Activated CD4-positive, alpha-beta T cell treated with anti-CD3 and anti-CD28 coated beads, Interleukin-2, amount 10 ng/mL, durations not matched to agents 7 days and 5 days (primary cell): ENCODE measurements around the gene SAMD4A. TPM values are rescaled to one million over a fixed set of nuclear protein-coding genes. Genes with fewer than 3 reads are reported as not detected.
A peak's percentile ranks its signal among the peaks of the same experiment; 100 is the strongest.
"Not testable (repeated sequence)": the region's sequence is repeated elsewhere in the genome, so short reads cannot be mapped to it uniquely, and the experiment has no call there.

Experiments
- CTCF ChIA-PET: fragments of 350-600 bp; sonication (Branson Sonifier 250); formaldehyde crosslinking; loops from one replicate; lab custom pipeline; 2021; ENCODE audit warnings: antibody characterized with exemption; lab: Charles Lee
- POLR2A ChIA-PET: fragments of 350-600 bp; sonication (Branson Sonifier 250); formaldehyde crosslinking; loops from one replicate; lab custom pipeline; 2021; ENCODE audit warnings: antibody characterized with exemption; lab: Charles Lee
- DNase-seq: peaks from one replicate; pipeline ENCODE4 v3.0.0-alpha.2; 2020
- H3K27ac Mint-ChIP-seq: one replicate; pipeline ENCODE4 v1.8.0; 2021; ENCODE audit warnings: mild to moderate bottlenecking, moderate library complexity, mixed read lengths
- H3K27me3 Mint-ChIP-seq: one replicate; pipeline ENCODE4 v1.8.0; 2021; ENCODE audit warnings: mixed read lengths
- H3K36me3 Mint-ChIP-seq: one replicate; pipeline ENCODE4 v1.8.0; 2021; ENCODE audit warnings: low read depth, mixed read lengths
- H3K4me1 Mint-ChIP-seq: one replicate; pipeline ENCODE4 v1.8.0; 2021; ENCODE audit warnings: mixed read lengths
- H3K4me3 Mint-ChIP-seq: one replicate; pipeline ENCODE4 v1.8.0; 2021; ENCODE audit warnings: mild to moderate bottlenecking, moderate library complexity, mixed read lengths
- H3K9me3 Mint-ChIP-seq: one replicate; pipeline ENCODE4 v1.8.0; 2021; ENCODE audit warnings: mixed read lengths
- total RNA-seq, 2 experiments: library from RNA; stranded (reverse); gene quantifications; one replicate each; pipeline ENCODE4 v1.2.3, GENCODE V29; 2021

The SAMD4A gene
- total RNA-seq, 2 experiments from 2014 or later = 0.54 to 0.62 TPM

DNA sequence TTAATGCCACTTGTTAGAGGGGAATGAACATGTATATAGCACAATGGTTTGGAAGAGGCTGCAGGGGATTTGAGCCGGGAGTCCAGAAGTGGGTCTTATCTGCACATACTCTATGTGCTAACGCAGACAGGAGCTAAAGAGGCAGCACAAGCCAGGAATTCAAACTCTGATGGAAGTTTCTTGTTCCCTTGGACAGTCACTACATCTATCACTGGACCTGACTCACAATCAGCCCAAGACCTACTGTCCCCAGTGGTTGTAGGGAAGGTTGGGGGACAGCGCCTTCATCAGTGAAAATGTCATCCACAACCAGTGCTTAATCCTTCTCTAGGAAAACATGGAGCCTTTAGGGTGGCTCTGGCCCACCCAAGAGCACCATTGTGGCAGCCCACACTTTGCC lies 227.9 kb downstream of the SAMD4A start:
- no peak for DNase-seq
- peaks cover 5% of the 10 kb centered on the region for H3K27me3 Mint-ChIP-seq
- no peaks in the 10 kb centered on the region for H3K4me1 Mint-ChIP-seq
- H3K4me3 Mint-ChIP-seq = no peak overlapping the region
- H3K36me3 Mint-ChIP-seq = no peaks in the 10 kb centered on the region
- no peaks in the 10 kb centered on the region for H3K9me3 Mint-ChIP-seq
- no peak overlapping the region for H3K27ac Mint-ChIP-seq
- CTCF ChIA-PET = interaction anchor here (1.4 to 2.9 kb wide), 3 partner anchors 12 to 21 kb away, joined by 3 to 16 read pairs (median 6); no protein-coding TSS in a partner anchor
- POLR2A ChIA-PET = no interaction called here

DNA sequence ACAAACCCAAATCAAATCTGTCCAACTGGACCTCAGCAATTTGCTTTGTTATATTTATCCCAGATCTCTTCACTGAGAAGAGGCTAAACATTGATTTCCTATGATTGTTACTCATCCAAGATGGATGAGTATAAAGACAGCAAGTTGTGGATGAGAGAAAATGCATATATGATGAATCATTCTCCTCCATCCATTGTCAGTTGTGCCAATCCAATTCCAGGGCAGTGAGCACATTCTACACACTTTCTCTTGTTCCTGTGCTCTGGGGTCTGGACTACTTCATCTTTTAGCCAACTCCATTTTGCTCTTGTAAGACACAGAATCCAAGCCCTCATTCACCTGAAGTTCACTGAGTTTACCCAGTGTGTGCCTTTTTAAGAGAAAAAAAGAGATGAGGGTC lies 230.0 kb downstream of the SAMD4A start:
- CTCF ChIA-PET = interaction anchor here (0.6 to 1.3 kb wide), 3 partner anchors 9 to 23 kb away, joined by 3 to 7 read pairs (median 5); no protein-coding TSS in a partner anchor
- DNase-seq = no peak
- H3K27me3 Mint-ChIP-seq = peaks cover 23% of the 10 kb centered on the region
- H3K36me3 Mint-ChIP-seq = no peaks in the 10 kb centered on the region
- H3K4me1 Mint-ChIP-seq = no peaks in the 10 kb centered on the region
- H3K9me3 Mint-ChIP-seq = no peaks in the 10 kb centered on the region
- no peak overlapping the region for H3K27ac Mint-ChIP-seq
- no peak overlapping the region for H3K4me3 Mint-ChIP-seq
- POLR2A ChIA-PET = no interaction called here

DNA sequence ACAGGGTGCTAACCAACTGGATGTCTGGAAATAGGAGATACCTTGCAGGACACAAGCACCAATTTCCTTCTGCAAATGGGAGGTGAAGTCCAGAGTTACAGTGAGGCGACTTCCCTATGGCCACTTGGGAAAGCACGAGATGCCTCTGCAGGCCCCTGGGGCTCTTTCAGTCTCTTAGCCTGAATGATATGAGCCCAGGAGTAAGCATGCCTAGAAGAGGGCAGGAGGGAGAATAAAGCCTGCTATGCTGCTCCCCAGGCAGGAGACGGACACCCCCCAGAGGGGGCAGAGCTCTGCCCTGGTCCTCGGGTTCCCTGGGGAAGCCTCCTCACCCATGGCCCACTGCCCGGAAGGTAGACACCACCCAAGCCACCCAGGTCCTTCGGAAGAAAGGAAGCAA lies 230.6 kb downstream of the SAMD4A start:
- no peaks in the 10 kb centered on the region for H3K9me3 Mint-ChIP-seq
- H3K4me1 Mint-ChIP-seq = no peaks in the 10 kb centered on the region
- peaks cover 26% of the 10 kb centered on the region for H3K27me3 Mint-ChIP-seq
- no peak overlapping the region for H3K4me3 Mint-ChIP-seq
- CTCF ChIA-PET = interaction anchor here (0.6 kb wide), 1 partner anchor 18 kb away, joined by 5 read pairs; no protein-coding TSS in a partner anchor
- no peak overlapping the region for H3K27ac Mint-ChIP-seq
- no peaks in the 10 kb centered on the region for H3K36me3 Mint-ChIP-seq
- POLR2A ChIA-PET = no interaction called here
- DNase-seq = no peak

DNA sequence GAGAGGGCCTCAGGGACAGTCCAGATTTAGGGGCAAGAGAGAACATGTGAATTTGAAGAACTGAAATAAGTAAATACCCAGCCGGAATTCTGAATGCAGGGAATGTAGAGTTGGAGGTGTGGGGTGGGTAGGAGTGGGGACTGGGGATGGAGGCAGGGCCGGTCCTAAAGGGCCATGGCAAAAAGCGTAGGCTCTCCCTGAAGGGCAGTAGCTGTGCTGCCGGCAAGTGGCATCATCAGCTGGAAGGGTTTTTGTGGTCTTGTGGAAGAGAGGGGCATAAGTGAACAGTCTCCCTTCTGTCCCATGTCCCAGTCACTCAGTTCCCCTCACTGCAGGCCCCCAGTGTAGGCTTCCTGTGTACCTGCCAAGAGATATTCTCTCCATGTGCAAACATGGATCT lies 231.1 kb downstream of the SAMD4A start:
- Mint-ChIP-seq H3K27me3 (peaks cover 26% of the 10 kb centered on the region), H3K9me3 (no peaks in the 10 kb centered on the region), H3K4me1 (no peaks in the 10 kb centered on the region), H3K4me3 (no peak overlapping the region), H3K36me3 (no peaks in the 10 kb centered on the region), H3K27ac (no peak overlapping the region)
- ChIA-PET POLR2A (no interaction called here), CTCF (no interaction called here)
- DNase-seq = no peak

DNA sequence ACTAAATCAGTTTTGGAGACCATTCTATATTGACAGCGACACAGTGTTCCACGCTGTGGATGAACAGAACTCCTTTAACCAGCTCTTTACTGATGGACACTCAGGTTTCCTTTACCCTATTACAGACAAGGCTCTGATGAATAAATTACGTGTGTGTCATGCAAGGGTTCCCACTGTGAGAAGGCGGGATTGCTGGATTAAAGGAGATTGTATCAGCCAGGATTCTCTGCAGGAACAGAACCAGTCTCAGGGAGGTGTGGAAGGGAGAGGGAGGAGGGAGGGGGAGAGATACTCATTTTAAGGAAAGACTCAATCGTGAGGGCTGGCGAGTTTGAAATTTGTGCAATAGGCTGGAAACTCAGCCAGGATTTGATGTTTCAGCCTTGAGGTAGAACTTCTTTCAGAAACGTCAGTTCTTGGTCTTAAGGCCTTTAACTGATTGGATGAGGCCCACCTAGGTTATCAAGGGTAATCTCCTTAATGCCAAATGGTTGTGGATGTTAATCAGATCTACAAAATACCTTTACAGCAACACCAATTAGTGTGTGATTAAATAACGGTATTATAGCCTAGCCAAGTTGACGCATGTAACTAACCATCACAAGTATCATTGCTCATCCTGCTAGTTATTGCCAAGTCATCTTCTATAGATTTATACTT lies 231.7 kb downstream of the SAMD4A start:
- H3K27me3 Mint-ChIP-seq = peaks cover 26% of the 10 kb centered on the region
- no peaks in the 10 kb centered on the region for H3K36me3 Mint-ChIP-seq
- H3K27ac Mint-ChIP-seq = no peak overlapping the region
- no peak for DNase-seq
- H3K9me3 Mint-ChIP-seq = no peaks in the 10 kb centered on the region
- H3K4me1 Mint-ChIP-seq = no peaks in the 10 kb centered on the region
- ChIA-PET POLR2A (no interaction called here), CTCF (no interaction called here)
- H3K4me3 Mint-ChIP-seq = no peak overlapping the region

DNA sequence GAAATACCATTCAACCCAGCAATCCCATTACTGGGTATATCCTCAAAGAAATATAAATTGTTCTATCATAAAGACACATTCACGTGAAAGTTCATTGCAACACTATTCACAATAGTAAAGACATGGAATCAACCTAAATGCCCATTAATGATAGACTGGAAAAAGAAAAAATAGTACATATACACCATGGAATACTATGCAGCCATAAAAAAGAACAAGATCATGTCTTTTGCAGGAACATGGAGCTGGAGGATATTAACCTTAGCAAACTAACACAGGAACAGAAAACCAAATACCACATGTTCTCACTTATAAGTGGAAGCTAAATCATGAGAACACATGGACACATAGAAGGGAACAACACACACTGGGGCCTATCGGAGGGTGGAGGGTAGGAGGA lies 234.6 kb downstream of the SAMD4A start:
- H3K9me3 Mint-ChIP-seq, POLR2A ChIA-PET, H3K4me1 Mint-ChIP-seq, H3K27ac Mint-ChIP-seq, H3K36me3 Mint-ChIP-seq, DNase-seq, H3K4me3 Mint-ChIP-seq: not testable (repeated sequence)
- CTCF ChIA-PET = interaction anchor here (1.3 kb wide), 1 partner anchor 27 kb away, joined by 4 read pairs; no protein-coding TSS in a partner anchor
- peaks cover 32% of the 10 kb centered on the region for H3K27me3 Mint-ChIP-seq

DNA sequence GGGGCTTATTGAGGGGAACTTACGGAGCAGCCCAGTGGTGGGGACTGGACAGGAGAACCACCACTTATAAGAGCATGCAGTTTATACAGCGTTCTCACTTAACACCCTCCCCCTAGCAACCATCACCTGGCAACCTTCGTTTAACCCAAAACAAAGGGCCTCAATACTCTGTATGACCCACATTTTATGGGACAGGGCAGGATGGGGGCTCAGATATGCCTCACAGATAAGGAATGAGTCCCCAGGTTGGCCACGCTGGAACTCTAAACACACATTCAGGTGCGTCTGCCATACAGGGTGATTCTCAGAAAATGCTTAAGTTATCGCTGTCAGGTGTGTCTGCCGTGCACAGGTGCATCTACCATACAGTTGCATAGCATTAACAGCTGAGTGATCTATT lies 236.5 kb downstream of the SAMD4A start:
- DNase-seq = no peak
- peaks cover 32% of the 10 kb centered on the region for H3K27me3 Mint-ChIP-seq
- no peaks in the 10 kb centered on the region for H3K9me3 Mint-ChIP-seq
- peaks cover 6% of the 10 kb centered on the region for H3K4me1 Mint-ChIP-seq
- POLR2A ChIA-PET = no interaction called here
- no peak overlapping the region for H3K4me3 Mint-ChIP-seq
- H3K27ac Mint-ChIP-seq = no peak overlapping the region
- CTCF ChIA-PET = interaction anchor here (0.8 to 2.0 kb wide), 2 partner anchors 30 to 236 kb away, joined by 3 to 8 read pairs; partner anchors contain the start of gene SAMD4A
- H3K36me3 Mint-ChIP-seq = no peaks in the 10 kb centered on the region

DNA sequence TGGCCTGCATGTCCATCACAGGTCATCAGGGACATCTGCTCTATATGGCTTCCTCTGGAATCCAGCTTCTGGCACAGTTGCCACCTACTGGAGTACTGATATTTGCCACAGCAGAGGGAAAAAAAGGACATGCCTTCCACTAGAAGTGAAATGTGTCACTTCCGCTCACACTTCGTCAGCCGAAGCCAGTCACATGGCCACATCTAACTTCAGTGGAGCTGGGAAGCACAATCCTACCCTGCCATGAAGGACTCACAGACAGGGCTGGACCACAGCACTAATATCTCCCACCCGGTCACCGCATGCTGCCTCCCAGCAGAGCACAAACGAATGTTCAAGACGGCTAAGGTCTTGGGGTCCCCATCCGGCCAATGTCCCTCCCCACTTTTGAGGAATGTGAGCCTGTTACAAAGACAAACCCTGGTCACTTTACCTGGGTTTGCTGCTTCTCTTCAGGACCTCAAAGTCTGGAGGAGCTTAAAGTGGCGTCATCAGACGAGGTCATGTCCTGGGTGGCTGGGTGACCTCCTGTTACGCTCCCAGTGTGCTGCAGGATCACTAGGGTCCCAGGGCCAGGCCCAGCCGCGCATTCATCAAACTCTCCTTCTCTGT lies 237.1 kb downstream of the SAMD4A start:
- H3K36me3 Mint-ChIP-seq = no peaks in the 10 kb centered on the region
- peaks cover 32% of the 10 kb centered on the region for H3K27me3 Mint-ChIP-seq
- H3K4me1 Mint-ChIP-seq = peaks cover 6% of the 10 kb centered on the region
- H3K4me3 Mint-ChIP-seq = no peak overlapping the region
- DNase-seq = no peak
- POLR2A ChIA-PET = no interaction called here
- CTCF ChIA-PET = interaction anchor here (0.7 to 2.0 kb wide), 4 partner anchors 22 to 237 kb away, joined by 3 to 8 read pairs (median 4); partner anchors contain the start of gene SAMD4A
- H3K27ac Mint-ChIP-seq = no peak overlapping the region
- no peaks in the 10 kb centered on the region for H3K9me3 Mint-ChIP-seq

DNA sequence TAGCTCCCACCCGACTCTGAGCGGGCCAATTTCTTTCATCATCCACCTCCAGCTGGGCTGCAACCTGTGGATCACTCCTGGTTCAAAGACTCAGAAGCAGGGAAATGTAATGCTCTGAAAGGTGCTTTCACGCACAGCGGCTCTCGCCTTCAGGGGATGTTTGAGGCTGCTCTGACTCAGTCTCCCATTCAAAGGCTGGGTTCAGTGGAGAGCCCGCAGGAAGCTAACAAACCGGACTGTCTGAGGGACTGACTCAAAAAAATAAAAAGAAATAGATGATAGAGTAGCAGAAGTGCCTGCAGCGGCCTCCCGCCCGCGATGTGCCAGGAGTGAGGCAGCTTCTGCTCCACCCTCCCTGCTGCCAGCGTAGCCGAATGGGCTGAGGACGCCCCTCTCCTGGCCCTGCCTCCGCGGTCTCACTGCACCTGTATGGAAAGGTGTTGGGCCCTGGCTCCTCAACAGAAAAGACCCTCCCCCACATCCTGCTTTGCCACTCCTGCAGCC lies 237.7 kb downstream of the SAMD4A start:
- H3K9me3 Mint-ChIP-seq = no peaks in the 10 kb centered on the region
- H3K4me1 Mint-ChIP-seq = peaks cover 6% of the 10 kb centered on the region

DNA sequence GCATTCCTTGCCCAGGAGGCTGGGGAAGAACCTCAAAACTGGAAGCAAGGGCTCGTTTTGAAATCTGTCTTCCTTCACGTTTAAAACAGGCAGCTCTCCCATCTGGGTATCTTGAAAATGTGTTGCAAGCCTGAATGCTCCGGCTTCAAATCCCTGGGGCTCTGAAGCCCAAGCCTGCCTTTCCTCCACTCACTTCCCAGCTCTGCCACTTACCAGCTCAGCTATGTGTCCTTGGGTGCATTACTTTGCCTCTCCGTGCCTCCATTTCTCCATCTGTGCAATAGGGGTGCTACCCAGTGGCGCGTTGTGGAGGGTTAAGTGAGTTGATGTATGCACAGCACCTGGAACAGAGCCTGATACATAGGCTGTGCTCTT lies 238.1 kb downstream of the SAMD4A start:
- peaks cover 6% of the 10 kb centered on the region for H3K4me1 Mint-ChIP-seq
- CTCF ChIA-PET = interaction anchor here (0.8 to 2.1 kb wide), 6 partner anchors 13 to 241 kb away, joined by 3 to 8 read pairs (median 6); partner anchors contain the start of gene SAMD4A
- no peaks in the 10 kb centered on the region for H3K9me3 Mint-ChIP-seq
- H3K27ac Mint-ChIP-seq = no peak overlapping the region
- no peaks in the 10 kb centered on the region for H3K36me3 Mint-ChIP-seq
- peaks cover 26% of the 10 kb centered on the region for H3K27me3 Mint-ChIP-seq
- POLR2A ChIA-PET = no interaction called here
- H3K4me3 Mint-ChIP-seq = no peak overlapping the region
- DNase-seq = no peak

More for the DNA sequence above, 237.7 kb downstream of the SAMD4A start:
- no peaks in the 10 kb centered on the region for H3K36me3 Mint-ChIP-seq
- no peak overlapping the region for H3K27ac Mint-ChIP-seq
- H3K4me3 Mint-ChIP-seq = no peak overlapping the region
- no peak for DNase-seq
- ChIA-PET CTCF (interaction anchor here (0.7 to 2.1 kb wide), 8 partner anchors 12 to 240 kb away, joined by 3 to 8 read pairs (median 4); partner anchors contain the start of gene SAMD4A), POLR2A (no interaction called here)
- peaks cover 31% of the 10 kb centered on the region for H3K27me3 Mint-ChIP-seq

DNA sequence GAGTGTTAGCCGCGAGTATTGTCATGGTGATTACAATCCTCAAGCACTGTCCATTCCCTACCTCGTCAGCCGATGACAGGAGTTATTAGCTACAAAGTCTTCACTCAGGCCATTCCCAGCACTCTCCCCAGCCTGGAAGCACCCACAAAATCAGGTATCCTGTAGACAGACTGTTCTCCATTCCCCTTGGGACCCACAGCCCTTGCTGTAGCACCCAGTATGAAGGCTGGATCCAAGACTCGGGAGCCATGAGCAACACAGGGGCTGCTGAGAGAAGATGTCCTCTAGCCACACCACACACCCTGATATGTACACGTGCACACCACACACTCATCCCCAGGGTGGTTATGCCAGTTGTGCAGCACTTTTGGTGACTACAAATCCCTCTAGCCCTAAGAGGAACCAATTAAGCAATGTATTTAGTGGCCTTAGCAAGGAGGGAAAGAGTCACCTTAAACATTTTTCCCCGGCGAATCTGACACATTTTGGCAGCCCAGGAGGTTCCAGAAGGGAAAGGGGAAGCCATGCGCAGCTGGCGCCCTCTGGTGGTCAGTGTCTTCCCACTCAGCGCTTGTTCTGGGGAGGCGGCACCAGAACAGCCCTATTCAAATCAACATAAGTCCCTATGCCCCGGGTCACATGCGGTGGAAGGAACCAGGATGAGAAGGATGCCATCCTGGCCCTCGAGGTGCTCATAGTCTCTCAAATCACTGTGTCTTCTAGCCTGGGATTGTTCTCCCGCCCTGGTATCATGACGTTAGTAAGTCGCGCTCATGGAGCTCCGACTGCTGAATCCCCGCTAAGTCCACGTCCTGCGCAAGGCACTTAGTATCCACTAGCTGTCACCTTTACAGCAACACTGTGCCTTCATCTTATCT lies 238.8 kb downstream of the SAMD4A start:
- H3K4me3 Mint-ChIP-seq = no peak overlapping the region
- H3K9me3 Mint-ChIP-seq = no peaks in the 10 kb centered on the region
- POLR2A ChIA-PET = no interaction called here

DNA sequence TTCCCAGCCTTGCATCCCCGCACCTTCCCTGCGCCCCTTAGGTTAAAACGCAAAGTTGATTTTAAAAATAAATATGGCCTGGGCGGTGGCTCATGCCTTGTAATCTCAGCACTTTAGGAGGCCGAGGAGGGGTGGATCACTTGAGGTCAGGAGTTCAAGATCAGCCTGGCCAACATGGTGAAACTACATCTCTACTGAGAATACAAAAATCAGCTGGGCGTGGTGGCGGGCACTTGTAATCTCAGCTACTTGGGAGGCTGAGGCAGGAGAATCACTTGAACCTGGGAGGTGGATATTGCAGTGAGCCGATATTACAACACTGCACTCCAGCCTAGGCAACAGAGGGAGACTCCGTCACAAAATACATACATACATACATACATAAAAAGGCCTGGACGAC lies 239.7 kb downstream of the SAMD4A start:
- Mint-ChIP-seq H3K27me3 (peaks cover 14% of the 10 kb centered on the region), H3K4me1 (peaks cover 6% of the 10 kb centered on the region), H3K36me3 (no peaks in the 10 kb centered on the region), H3K4me3 (no peak overlapping the region), H3K9me3 (no peaks in the 10 kb centered on the region), H3K27ac (no peak overlapping the region)
- no peak for DNase-seq
- ChIA-PET POLR2A (no interaction called here), CTCF (interaction anchor here (0.6 to 2.1 kb wide), 7 partner anchors 10 to 82 kb away, joined by 3 to 7 read pairs (median 3); no protein-coding TSS in a partner anchor)

More for the DNA sequence above, 238.8 kb downstream of the SAMD4A start:
- H3K4me1 Mint-ChIP-seq = peaks cover 6% of the 10 kb centered on the region
- CTCF ChIA-PET = interaction anchor here (0.6 to 2.1 kb wide), 10 partner anchors 9 to 242 kb away, joined by 3 to 8 read pairs (median 4); partner anchors contain the start of gene SAMD4A
- H3K27me3 Mint-ChIP-seq = peaks cover 21% of the 10 kb centered on the region
- peak; percentile 79 for DNase-seq
- no peaks in the 10 kb centered on the region for H3K36me3 Mint-ChIP-seq
- H3K27ac Mint-ChIP-seq = no peak overlapping the region
